Inflammatory macrophage treated with lipopolysaccharide for 4 hours (primary cell): Measurements from ENCODE around the gene NCEH1.

ENCODE experiments used
- DNase-seq: peaks from one replicate; pipeline ENCODE4 v3.0.0-alpha.2; 2020

Gene NCEH1

DNA sequence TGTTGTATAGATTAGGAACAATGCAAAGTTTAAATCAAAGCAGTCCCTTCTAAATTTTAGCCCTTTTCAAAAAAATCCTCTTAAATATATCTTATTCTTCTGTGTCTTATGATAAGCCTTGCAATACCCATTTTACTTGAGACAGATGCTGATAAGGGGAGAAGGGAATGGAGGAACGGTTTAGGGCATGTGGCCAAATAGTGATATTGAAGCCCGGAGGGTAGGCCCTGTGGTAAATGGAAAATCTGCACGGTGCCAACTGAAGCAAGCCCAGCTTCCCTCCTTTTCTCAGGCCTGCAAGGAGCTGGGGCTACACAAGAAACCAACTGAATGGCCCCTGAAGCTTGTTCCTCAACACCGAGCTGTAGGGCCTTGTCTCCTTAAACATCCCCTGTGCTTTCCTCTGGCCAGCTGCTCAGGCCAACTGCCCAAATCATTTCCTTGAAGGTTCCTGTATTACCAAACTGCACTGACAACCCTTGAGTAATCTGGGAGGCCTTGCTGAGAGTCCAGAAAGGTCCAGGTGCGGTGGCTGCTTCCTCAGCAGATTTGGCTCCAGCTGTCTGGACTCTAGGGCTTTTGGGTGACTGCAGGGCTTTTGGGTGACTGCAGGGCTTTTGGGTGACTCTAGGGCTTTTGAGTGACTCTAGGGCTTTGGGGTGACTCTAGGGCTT is 67.2 kb downstream of the NCEH1 start:
- no peak for DNase-seq

DNA sequence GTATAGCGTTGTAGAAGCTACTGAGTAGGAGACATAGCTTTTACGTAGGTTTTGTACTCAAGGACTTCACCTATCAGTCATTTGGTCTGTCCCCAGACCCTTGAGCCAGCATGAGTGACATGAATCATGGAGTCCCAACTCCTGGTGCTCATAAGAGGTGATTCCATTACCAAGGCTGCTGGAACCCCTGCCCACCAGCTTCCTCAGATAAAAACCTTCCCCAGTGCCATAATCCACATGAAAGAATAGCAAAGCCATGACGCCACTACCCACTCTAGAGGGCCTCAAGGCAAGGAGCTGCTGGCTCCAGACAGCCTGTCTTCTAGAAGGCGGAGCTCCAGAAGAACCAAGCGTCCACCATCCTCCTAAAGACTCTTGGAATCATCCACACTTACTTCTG is 69.6 kb downstream of the NCEH1 start:
- DNase-seq: no peak

DNA sequence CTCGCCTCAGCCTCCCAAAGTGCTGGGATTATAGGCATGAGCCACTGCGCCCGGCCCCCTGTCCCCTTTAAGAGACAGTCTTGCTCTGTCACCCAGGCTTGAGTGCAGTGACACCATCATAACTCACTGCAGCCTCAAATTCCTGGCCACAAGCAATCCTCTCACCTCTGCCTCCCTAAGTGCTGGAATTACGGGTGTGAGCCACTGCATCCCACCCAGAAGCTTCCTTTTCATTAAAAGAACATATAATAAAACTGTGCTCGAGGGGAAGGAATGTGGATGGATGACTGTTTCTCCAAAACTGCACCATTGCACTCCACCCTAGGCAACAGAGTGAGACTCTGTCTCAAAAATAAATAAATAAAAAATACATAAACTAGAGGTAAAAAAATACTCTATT is 70.1 kb downstream of the NCEH1 start:
- no peak for DNase-seq

DNA sequence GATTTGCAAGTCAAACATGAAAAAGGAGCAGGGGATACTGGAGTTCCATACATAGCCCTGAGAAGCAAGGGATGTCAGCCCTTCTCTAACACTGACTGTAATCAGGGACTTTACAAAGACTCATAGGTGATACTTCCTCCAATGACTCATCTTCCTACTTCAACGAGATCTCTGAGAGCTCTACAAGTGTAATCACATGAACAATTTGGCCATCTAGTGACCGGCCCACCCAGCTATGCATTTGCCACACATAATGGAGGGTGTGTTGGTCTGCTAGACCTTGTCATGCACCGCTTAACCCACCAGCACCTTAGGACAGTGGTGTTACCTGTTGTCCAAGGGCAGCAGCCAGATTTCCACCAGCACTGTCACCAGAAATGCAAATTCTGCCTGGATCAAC is 75.3 kb downstream of the NCEH1 start:
- DNase-seq: peak; percentile 59

DNA sequence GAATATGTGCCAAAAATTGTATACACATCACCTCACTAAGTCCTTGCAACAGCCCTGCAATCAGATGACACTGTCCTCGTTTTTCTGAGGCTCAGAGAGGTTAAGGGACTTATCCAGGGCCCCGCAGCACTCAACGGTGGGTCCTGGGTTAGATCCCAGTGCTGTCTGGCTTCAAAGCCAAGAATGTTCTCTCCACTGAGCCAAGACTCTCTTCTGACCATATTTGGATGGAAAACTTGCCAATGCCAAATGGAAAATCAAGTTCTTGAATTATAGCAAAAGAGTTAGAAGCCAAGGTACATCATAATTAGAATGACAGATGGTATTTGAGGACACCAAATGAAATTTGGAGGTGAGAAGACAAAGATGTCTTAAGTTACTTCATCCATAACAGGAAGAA is 75.9 kb downstream of the NCEH1 start:
- DNase-seq: no peak

DNA sequence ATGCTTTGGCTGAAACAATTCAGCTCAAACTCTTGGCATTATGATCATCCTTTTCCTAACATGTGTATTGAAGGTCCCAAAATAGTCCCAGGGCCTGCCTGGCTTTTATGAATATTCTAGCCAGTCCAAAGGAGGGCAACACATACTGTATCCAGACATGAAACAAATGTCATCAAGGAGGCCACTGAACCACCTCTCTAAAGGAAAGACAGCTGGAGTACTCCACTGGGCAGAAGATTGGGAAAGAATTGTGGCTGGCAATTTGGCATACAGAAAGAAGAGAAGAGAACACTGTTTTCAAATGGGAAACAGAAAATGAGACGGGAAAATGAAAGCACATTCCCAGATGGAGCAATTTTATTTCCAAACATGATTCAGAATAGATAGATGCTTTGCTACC is 80.6 kb downstream of the NCEH1 start:
- DNase-seq: no peak

DNA sequence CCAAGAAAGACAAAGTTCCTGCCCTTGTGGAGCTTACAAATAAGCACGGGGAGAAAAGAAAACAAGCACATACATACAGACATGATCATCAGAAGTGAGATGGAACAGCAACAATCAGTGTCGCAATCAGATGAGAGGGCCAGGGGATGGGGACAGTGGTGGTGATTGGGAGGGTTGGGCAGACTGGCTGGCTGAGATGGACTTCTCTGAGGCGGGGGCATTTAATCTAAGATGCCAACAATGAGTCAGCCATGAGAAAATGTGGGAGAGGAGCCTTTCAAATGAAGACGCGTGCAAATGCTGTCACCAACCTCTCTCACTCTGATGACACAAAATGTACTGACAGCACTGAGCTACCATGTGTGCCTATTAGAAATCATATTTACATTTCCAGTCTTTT is 81.4 kb downstream of the NCEH1 start:
- DNase-seq: no peak

DNA sequence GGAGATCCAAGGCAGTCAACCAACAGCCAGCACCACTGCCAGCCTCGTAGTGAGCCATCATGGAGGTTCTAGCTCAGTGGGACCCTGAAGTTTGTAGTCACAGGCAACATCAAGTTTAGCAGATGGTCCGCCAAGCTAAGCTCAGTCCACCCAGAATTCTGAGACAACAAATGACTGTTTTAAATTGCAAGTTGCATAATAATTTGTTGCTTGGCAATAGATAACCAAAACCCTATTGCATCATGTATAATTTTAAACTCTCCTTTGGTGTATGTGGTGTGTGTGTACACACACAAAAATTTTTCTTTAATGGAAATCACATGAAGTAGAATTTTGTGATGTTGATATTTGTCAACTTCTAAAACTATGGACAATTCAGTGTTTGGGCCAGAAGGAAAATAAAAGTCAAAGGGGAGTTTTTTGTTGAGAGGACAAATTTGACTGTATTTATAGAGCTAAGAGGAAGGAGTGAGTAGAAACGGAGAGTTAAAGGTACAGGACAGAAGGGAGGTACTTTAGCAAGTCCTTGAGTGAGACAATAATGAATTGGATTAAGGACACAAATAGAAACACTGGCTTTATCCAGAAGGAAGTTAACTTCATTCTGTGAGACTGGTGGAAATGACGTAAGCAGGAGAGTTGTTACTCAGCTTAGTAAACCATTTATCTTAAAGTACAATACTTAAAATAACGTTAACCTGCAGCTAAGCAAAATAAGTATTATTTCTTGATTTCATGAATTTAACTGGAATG is 83.6 kb downstream of the NCEH1 start:
- DNase-seq: peak; percentile 73

DNA sequence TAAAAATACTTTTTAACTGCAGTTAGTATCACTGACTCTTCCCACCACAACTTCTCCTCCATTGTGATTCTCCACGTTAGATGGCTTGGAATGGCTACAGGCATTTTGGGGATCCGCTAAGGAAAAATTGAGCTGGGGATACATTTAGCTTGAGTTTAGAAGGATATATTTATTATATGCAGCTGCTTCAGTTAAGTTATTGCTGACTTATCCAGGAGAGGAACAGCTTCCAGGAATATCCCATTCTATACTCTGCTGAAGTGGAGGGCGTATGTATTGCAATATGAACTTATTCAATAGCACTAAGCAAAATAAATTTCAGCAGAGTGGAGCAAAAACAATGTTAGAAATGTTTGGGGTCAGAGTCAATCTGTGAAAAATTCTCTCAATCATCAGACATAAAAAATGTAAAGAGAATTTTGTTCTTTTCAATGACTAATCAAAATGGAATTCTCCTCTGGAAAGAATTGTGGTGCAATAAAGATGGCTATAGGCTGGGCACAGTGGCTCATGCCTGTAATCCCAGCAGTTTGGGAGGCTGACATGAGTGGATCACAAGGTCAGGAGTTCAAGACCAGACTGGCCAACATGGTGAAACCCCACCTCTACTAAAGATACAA is 84.7 kb downstream of the NCEH1 start:
- DNase-seq: no peak

DNA sequence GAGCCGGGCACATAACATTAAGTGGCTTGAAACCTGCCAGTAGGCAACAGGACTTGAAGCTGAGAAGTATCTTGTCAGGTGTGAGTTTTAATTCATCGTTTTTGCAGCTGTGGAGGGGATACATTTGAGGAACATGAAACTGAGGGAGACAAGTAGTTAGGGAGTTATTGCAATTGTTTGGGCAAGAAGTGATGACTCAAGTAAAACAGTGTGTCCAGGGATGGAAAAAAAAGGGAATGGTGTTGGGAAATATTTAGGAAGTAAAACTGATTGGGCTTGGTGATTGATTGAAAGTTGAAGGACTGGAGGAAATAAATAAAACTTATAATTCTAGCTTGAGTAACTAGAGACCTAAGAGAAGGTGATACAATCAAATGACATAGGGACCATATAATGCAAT is 85.5 kb downstream of the NCEH1 start:
- peak; percentile 52 for DNase-seq

DNA sequence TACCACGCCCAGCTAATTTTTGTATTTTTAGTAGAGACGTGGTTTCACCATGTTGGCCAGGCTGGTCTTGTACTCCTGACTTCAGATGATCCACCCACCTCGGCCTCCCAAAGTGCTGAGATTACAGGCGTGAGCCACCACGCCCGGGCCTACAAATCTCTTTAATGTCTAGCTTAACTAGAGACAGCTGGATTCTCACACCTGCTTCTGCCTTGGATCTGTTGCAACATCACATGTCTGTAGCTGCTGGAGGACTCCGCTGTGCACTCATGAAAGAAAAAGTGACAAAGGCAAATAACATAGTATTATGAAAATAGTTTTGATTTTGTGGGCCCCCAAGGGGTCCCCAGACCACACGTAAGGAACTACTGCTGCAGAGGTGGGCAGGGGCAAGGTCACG is 85.9 kb downstream of the NCEH1 start:
- no peak for DNase-seq

DNA sequence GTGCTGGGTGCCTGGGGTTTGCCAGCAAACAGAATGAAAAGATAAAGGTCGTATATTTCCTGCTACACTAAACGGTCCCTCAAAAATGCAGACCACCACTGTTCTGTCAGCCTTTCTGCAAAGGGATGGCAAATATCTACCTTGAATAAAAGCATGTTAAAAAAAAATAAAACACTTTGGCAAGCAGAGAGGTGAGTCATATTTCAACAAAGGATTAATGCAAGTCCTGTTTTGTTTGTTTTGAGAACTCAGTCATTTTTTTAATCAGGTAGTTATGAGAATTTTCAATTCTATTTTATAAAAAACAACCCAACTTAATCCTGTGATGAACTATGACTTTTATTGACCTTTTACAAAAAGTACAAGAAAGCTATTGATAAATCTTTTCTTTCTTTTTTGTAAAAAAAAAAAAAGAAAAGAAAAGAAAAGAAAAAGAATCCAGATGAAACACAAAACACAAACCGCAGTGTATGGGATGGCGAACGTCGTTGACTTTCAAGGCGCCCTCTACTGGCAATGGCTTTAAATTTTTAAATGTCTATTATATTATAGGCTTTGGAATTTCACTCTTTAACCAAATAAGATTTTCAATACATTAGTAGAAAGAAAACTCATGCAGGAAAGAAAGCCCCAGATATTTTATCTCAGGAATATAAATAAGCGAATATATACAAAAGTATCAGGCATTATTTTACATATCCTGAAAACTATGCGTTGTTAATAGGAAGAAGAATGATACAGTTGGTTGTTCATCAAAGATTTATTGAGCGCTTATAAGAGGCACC is 87.8 kb downstream of the NCEH1 start:
- peak; percentile 61 for DNase-seq

DNA sequence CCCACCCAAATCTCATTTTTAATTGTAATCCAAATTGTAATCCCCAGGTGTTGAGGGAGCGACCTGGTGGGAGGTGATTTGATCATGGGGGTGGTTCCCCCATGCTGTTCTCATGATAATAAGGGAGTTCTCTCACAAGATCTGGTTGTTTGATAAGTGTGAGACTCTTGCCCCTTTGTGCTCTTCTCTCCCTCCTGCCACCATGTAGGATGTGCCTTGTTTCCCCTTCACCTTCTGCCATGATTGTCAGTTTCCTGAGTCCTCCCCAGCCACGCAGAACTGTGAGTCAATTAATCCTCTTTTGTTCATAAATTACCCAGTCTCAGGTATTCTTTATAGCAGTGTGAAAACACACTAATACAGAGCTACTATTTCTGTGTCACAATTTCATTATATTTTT is 88.7 kb downstream of the NCEH1 start:
- DNase-seq: no peak

DNA sequence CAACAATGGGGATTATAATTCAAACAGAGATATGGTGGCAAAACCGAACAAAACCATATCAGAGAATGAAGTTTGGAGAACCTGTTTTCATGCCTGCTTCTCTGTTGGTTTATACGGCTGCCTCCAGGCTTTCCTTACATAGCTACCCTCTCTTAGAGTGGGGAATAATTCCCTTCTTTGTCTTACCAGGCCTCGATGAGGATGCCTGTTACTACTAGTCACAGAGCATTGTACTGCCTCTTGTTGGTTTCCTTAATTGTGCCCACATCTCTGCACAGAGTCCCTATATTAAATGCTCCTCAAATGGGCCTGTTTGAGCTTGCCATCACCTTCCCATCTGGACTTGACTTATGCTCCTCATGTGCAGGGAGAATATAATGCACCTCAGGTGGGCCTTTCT is 92.9 kb downstream of the NCEH1 start:
- no peak for DNase-seq

DNA sequence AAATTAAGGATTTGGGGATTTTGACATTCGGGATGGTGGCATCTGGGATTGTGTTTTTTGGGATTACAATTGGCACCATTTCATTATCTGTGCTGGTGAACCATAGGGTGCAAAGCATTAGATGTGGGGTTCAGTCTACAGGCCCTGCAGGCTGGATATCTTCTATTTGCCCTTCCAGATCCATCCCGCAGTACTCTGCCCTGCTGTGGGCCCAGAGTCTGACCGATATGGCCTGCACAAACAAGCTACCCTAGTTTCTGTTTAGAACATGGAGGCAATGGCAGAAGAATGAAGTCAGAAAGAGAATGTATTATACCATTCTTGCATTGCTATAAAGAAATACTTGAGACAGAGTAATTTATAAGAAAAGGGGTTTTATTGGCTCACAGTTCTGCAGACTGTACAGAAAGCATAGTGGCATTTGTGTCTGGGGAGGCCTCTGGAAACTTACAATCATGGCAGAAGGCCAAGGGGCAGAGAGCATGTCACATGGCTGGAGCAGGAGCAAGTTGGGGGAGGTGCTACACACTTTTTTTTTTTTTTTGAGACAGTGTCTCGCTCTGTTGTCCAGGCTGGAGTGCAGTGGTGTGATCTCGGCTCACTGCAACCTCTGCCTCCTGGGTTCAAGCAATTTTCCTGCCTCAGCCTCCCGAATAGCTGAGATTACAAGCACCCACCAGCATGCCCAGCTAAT is 93.7 kb downstream of the NCEH1 start:
- DNase-seq: no peak

DNA sequence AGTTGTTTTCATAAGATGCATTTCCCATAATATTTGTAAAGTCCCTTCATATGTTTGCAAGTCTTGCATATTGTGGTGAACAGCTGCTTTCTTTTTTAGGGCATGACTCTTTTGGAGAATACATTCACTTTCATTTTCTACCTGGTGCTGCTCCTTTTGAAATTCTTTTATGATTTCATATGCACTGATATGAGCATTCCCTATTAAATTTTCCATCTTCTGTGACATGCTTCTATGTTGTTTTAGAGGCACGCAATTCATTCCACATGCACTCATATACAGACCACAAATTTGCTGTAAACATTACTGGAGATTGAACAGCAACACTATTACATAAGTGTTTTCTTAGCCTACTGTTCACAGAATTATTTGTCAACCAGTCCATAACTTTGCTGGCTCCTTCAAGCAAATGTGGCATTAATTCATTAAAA is 94.8 kb downstream of the NCEH1 start:
- peak; percentile 87 for DNase-seq

DNA sequence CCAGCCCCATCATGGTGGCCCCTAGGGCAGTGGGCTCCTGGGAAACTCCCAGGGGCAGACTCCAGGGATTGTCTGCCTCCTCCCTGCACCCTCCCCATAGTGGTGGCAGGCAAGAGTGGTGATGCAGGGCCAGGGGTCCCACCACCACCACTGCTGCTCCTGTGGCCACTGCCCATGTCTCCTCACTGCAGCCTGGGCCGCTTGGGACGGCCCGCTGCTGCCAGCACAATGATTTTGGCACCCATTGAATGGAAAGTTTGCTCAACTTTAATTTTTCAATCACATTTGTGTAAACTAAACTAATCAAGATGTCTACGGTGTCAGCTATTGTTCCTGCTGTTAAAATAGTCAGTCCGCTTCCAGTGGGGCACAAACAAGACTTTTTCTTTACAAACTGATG is 95.6 kb downstream of the NCEH1 start:
- no peak for DNase-seq

DNA sequence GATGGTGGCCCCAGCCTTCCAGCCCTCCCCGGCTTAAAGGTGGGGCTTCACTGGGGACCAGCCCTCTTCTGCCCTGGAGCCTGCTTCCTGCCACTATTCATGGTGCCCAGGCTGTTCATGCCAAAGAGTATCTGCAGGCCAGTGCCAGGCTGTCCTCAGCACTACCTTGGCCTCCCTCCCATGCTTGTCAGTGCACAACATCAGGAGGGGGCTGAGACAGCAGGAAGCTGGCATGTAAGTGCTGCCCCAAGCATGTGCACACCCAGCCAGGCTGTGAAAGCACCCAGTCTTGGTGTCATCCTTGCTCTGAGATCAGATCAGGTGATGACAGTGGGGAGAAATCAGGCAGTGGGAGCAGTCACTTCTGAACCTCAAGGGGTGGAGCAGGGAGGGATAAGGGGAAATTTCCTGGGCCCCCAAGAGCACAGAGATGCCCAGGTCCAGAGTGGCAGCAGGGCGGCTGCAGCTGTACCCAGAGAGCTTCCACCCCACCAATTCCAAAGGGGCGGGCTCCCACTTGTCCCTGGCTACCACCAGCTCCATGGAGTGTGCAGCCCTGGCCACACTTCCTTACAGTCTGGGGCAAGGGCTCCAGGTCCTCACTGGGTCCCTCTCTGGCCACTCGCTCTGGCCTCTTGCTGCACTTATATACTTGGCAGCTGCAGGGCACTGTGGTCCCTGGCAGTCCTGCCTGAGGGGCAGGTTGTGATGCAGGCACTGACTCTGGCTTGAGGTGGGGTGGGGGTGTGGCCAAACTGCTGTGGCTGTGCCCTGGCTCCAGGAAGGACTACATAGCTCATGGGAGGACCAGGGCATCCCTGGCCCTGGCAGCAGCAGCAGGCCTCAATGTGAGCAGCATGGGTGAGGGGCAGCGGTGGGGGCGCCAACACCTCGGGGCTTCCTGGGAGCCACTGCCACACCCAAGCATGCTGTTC is 96.3 kb downstream of the NCEH1 start:
- DNase-seq: no peak

DNA sequence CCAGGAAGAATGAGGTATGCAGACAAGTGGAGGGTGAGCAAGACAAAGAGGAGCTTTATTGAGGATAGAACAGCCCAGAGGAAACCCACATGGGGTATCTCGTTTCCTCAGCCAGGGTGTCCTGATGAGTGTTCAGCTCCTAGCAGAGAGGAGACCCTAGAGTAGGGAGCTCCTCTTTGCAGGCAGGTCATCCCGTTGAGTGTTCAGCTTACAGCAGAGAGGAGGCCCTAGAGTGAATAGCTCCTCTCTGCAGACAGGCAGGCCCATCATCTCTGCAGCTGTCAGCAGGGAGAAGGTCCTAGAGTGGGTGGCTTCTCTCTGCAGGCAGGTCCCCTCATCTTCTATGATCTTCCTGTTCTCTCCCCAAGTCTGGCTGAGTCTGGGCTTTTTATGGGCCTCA is 97.0 kb downstream of the NCEH1 start:
- no peak for DNase-seq

DNA sequence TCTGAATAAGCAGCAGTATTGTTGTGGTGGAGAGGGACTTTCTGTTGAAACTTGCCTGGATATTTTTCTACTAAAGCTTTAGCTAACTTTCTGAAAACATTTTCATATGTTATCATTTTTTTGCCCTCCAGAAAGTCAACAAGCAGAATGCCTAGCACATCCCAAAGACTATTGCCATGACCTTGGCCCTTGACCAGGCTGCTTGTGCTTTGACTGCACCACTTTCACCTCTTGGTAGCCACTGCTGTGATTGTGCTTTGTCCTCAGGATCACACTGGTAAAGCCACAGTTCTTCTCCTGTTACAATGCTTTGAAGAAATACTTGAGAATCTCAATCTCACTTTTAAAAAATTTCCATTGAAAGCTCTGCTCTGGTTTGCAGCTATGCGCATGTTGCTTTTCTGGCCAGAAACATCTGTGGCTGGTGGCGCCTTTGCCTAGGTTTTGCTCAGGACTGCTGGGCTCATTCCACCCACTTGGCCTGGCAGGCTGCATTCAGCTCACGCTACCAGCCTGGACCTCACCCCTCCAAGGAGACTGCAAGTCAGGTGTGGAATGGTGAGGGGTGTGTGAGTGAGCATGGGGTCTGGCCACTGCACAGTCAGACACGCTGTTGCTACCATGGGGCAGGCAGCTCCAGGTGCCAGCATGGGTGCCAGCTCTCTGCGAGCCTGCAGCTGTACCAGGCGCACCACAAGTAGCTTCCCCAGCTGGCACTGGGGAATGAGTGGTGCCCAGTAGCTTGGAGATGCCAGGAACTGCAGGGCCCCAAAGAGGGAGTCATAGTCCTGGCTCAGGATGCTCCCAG is 97.8 kb downstream of the NCEH1 start:
- DNase-seq: no peak

DNA sequence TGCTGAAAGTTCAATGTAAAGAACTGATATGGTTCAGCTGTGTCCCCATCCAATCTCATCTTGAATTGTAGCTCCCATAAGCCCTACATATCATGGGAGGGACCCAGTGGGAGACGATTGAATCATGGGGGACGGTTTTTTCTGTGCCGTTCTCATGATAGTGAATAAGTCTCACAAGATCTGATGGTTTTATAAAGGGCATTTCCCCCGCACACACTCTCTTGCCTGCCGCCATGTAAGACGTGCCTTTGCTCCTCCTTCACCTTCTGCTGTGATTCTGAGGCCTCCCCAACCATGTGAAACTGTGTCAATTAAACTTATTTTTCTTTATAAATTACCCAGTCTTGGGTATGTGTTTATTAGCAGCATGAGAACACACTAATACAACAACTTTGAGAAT is 101.1 kb downstream of the NCEH1 start:
- DNase-seq: no peak
